Astrocyte of the spinal cord (primary cell): ENCODE results near the gene MTHFSD.

Source experiments
- DNase-seq: peaks from one replicate; pipeline ENCODE4 v3.0.0; 2011; ENCODE audit warnings: low read depth, low spot score
- H3K4me3 ChIP-seq: 2 replicates; pipeline ENCODE4 v1.5.1; 2011; ENCODE audit warnings: low read depth, mild to moderate bottlenecking, low read length, moderate library complexity
- in situ Hi-C: cut with HindIII; loops from 2 replicates; pipeline ENCODE4 v1.10.0; 2017; ENCODE audit warnings: low sequenced_read_pairs
- TF ChIP-seq, protein P1 (sequence below): IDR thresholded peaks from 2 replicates; pipeline ENCODE4 v1.5.1; 2012; ENCODE audit warnings: low read depth, mild to moderate bottlenecking, low read length, inconsistent platforms

MTHFSD gene

DNA sequence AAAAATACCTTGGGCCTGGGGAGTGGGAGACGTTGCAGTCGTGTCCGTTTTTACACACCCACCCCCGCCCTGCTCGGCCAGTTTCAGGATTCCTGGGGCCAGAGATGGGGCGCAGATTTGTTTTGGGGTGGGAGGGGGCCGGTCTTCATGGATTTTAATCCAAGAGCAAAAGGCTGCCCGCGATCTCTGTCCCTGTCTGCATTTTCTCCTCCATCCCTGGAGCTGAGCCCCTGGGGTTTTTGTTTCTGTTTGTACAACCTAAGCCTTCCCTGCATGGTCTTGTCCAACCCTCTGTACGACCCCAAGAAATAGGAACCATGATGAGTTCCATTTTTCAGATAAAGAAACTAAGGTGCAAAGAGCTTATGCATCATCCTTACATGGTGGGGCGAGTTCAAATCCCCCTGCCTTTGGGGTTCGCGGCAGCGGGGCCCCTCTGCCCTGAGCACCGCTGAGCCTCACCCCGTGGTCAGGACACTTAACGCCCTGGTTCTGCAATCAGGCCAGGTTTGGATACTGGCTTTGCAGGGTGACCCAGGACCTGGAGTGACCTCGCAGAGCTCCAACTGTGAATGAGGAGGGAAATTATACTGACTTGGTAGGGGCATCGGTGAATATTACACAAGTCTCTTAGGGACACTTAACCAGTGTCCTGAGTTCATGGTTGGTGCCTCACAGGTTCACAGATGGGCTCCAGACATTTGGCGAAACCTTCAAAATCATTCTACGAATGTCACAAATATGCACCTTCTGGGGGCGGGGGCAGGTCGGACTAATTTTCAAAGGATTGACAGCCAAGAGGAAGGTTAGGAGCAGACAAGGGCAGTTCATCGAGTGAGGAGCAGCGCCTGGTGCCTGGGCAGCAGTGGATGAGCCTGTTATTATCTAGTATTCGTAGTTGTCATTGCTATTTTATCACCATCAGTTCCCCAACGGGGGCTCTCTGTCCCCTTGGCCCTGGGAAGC is 48.9 kb downstream of the MTHFSD start:
- no peak overlapping the region for H3K4me3 ChIP-seq
- in situ Hi-C loops = no loop called here
- DNase-seq = no peak
- TF ChIP-seq, protein P1, sequence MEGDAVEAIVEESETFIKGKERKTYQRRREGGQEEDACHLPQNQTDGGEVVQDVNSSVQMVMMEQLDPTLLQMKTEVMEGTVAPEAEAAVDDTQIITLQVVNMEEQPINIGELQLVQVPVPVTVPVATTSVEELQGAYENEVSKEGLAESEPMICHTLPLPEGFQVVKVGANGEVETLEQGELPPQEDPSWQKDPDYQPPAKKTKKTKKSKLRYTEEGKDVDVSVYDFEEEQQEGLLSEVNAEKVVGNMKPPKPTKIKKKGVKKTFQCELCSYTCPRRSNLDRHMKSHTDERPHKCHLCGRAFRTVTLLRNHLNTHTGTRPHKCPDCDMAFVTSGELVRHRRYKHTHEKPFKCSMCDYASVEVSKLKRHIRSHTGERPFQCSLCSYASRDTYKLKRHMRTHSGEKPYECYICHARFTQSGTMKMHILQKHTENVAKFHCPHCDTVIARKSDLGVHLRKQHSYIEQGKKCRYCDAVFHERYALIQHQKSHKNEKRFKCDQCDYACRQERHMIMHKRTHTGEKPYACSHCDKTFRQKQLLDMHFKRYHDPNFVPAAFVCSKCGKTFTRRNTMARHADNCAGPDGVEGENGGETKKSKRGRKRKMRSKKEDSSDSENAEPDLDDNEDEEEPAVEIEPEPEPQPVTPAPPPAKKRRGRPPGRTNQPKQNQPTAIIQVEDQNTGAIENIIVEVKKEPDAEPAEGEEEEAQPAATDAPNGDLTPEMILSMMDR = no peak

DNA sequence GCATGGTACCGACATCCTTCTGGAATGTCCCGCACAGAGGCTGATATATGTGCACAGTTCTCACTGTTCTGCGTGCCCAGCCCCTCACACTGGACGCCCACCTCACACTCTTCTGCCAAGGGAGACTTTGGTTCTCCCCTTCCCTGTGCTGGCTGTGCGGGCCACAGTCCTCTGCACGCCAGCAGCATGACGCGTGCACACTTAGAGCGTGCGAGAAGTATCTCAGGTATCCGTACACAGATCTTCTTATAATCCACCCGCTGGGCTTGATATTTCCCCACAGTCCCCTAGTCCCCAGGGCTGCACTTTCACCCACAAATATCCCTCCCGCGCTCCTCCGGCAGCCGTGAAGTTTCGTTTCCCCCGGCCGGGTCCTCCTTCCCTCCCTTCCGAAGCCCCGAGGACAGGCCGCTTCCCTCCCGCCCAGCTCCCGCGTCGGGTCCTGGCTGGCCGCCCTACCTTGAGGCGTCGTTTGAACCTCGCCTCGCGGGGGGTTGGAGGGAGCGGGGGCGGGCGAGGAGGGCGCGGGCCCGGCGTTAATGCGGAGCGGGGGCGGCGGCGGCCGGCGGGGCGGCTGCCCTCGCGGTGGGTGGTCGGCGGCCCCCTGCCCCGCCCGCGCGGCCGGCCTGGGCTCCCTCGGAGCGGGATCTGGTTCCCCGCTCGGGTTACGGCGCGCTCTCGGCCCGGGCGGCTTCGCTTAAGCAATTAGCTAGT is 49.7 kb downstream of the MTHFSD start:
- in situ Hi-C loops = no loop called here
- DNase-seq = no peak
- TF ChIP-seq, protein P1 = no peak
- H3K4me3 ChIP-seq = no peak overlapping the region

DNA sequence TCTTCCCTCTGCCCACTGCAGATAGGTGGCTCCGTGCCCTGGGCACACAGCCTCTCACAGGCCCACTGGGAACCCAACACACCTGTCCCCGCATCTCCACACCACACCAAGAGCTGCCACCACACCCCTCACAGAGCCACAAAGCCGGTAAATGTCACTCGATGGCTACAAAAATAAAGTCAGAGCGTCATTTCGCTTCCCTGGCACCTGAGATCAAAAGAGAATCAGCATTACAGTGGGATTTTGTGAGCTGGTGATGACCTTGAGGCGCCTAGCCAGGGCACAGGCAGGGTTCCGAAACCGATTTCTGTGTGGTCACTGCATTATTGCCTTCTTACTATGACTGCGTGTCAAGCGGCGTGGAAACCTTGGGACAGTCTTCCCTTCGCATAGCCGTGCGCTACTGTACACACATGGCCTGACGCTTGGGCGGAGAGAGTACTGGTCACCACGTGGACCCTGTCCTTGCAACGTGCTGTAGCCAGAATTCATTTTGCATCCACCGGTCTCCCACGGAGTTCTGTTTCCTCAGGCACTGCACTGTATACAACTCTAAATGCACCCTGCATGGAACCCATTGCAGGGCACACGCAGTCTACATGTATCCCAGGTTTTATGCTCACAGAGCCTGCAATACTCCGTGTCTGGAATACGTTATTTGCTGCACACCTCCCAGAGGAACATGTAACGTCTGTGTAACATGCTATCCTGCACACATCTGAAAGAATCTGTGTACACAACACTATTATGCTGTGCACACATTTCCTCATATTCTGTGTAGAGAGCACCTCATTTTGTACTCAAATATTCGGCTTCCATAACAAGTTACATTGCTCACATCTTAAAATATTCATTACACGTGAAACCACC is 50.5 kb downstream of the MTHFSD start:
- TF ChIP-seq, protein P1 = no peak
- DNase-seq = no peak
- in situ Hi-C loops = no loop called here
- H3K4me3 ChIP-seq = no peak overlapping the region

DNA sequence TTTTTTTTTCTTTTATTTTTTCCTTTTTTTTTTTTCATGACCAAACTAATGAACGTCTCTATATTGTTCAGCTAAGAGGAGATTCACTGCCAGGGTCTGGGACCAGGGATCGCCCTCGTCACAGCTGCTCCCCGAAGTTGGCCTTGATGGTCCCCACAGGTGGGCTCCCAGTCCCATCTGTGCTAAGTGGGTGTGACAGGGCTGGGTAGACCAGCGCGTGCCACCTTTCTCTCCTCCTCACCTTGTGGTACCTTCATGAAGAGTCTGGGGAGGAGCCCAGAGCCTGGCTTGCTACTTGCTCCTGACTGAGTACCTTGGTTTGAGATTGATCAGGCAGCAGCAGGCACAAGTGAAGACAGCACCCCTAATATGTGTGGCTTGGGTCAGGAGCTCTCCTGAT is 51.2 kb downstream of the MTHFSD start:
- in situ Hi-C loops = no loop called here

DNA sequence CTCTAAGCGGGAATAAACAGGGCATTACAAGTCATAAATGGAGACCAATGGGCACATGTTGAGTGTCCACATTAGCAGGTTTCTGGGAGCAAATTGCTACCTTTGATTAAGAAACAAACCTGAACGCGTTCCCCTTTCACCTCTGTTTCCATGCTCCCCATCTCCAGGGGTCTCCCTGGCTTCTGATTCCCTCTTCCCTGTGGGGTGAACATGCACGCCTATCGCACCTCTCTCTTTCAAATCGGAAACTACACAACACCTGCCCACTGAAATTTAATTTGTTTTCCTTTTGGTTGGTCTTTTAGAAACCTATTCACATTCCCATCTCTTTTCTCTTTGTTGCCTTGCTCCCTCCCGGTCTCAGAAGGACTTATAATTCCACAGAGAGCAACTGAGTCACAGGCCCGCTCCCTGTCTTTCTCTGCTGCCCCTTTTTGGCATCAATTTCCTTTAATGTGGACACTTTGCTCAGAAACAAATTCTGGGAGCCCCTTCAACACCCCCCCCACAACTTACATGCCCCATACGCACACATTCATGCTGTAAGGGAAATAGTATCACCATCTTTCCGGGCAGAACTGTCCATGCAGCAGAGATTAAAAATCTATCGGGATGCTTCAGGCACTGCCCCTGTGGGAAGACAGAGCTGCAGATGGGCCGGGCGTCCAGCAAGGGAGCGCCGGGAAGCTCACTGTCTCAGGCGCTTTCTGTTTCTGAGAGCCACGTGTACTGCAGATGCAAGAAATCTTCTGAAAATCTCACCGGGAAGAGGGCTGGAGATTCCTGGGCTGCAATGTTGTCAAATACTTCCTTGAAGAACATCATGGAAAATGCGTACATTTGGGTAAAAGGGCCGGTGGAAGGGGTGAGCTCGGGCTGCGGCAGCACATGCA is 51.9 kb downstream of the MTHFSD start:
- DNase-seq = no peak
- TF ChIP-seq, protein P1 = no peak
- in situ Hi-C loops = no loop called here
- no peak overlapping the region for H3K4me3 ChIP-seq

More for the DNA sequence above, 51.2 kb downstream of the MTHFSD start:
- no peak overlapping the region for H3K4me3 ChIP-seq
- TF ChIP-seq, protein P1 = no peak
- no peak for DNase-seq
